Bronchial epithelial cell (primary cell): ENCODE results near the gene TH. TPM values are rescaled to one million over a fixed set of nuclear protein-coding genes. Genes with fewer than 3 reads are reported as not detected.

ENCODE experiments used
- DNase-seq: peaks from one replicate; pipeline ENCODE4 v3.0.0-alpha.2; 2010; ENCODE audit warnings: low read depth
- FAIRE-seq: peaks from 2 replicates; lab custom pipeline; 2011; peaks lifted over from hg19 to GRCh38; lab: Jason Lieb, UNC
- H3K27me3 ChIP-seq: 2 replicates; pipeline ENCODE4 v1.5.1; 2011; ENCODE audit warnings: low read length; ENCODE audit not compliant: control insufficient read depth, insufficient read depth
- H3K36me3 ChIP-seq: 2 replicates; pipeline ENCODE4 v1.5.1; 2011; ENCODE audit warnings: low read length; ENCODE audit not compliant: control insufficient read depth, insufficient read depth
- H3K4me3 ChIP-seq: 2 replicates; pipeline ENCODE4 v1.5.1; 2011; ENCODE audit warnings: mild to moderate bottlenecking, low read depth, low read length, control low read depth
- total RNA-seq: library from RNA; depleted of rRNA; stranded (reverse); fragments of >200 nt; gene quantifications from 2 replicates; pipeline ENCODE4 v1.2.1, GENCODE V29; 2014
- TF ChIP-seq, protein P1 (sequence below): IDR thresholded peaks from 2 replicates; pipeline ENCODE4 v1.5.1; 2011; ENCODE audit warnings: mild to moderate bottlenecking, moderate library complexity, low read length, control low read depth, inconsistent platforms; ENCODE audit not compliant: insufficient read depth, severe bottlenecking

TH gene
- under 0.01 and 0.13 TPM in 2 replicates for total RNA-seq

DNA sequence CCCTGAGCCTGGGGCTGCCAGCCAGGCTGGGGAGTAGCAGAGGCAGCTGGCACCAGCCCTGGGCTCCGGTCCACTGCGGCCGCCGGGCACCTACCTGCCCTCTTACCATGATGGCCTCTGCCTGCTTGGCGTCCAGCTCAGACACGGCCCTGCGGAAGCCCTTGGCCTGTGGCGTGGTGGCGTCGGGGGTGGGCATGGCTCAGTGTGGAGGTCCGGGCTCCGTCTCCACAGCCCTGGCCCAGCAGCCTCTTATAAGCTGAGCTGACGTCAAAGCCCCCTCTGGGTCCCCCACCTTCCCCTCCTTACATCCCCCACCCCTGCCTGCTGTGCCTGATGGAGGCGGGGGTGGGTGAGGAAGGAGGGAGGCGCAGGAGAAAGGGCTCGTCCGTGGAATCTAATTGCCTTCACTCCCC lies at the start of gene TH:
Gene TH (minus strand): TSS at position 225 of the 413 bp plus-strand sequence. CDS start 29 bp downstream, at position 196.
- Histone ChIP-seq H3K4me3 (no peak within 1 kb of the TSS), H3K36me3 (no peaks in the 10 kb centered on the region), H3K27me3 (no peaks in the 10 kb centered on the region)
- FAIRE-seq = no peak
- TF ChIP-seq, protein P1, sequence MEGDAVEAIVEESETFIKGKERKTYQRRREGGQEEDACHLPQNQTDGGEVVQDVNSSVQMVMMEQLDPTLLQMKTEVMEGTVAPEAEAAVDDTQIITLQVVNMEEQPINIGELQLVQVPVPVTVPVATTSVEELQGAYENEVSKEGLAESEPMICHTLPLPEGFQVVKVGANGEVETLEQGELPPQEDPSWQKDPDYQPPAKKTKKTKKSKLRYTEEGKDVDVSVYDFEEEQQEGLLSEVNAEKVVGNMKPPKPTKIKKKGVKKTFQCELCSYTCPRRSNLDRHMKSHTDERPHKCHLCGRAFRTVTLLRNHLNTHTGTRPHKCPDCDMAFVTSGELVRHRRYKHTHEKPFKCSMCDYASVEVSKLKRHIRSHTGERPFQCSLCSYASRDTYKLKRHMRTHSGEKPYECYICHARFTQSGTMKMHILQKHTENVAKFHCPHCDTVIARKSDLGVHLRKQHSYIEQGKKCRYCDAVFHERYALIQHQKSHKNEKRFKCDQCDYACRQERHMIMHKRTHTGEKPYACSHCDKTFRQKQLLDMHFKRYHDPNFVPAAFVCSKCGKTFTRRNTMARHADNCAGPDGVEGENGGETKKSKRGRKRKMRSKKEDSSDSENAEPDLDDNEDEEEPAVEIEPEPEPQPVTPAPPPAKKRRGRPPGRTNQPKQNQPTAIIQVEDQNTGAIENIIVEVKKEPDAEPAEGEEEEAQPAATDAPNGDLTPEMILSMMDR = no peak
- no peak for DNase-seq

DNA sequence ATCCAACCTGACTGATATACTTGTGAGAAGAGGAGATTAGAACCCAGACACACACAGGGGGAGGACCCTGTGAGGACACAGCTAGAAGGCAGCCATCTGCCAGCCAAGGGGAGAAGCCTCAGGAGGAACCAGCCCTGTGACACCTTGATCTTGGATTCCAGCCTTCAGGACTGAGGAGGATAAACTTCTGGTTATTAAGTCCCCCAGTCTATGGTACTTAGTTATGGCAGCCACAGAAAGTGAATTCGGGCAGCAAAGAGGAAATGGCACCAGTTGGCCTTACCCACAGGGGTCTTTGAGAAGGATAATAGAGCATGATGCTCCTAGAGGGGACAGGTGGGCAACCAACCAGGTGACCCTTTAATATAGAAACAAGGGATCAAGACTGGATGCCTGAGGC lies 49.4 kb upstream of the TH start:
- TF ChIP-seq, protein P1 = no peak
- no peak for FAIRE-seq
- no peaks in the 10 kb centered on the region for H3K36me3 ChIP-seq
- H3K27me3 ChIP-seq = peaks cover 6% of the 10 kb centered on the region
- no peak for DNase-seq
- H3K4me3 ChIP-seq = no peak overlapping the region

DNA sequence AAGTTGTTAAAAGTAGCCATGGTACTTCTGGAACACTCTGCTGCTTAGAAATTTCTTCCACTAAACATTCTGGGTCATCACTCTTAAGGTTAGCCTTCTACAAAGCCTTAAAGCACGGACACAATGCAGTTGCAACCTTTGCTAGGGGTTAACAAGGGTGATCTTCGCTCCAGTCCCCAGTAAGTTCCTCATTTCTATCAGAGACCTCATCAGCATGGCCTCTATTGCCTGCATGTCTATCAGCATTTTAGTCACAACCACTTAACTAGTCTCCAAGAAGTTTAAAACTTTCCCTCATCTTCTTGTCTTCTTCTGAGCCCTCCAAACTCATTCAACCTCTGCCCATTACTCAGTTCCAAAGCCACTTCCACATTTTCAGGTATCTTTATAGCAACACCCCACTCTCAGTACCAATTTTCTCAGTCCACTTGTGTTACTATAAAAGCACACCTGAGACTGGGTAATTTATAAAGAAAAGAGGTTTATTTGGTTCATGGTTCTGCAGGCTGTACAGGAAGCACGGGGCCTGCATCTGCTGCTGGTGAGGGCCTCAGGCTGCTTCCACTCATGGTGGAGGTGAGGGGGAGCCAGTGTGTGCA lies 48.7 kb upstream of the TH start:
- TF ChIP-seq, protein P1 = no peak
- Histone ChIP-seq H3K36me3 (no peaks in the 10 kb centered on the region), H3K4me3 (no peak overlapping the region), H3K27me3 (peaks cover 6% of the 10 kb centered on the region)
- no peak for FAIRE-seq
- DNase-seq = no peak

DNA sequence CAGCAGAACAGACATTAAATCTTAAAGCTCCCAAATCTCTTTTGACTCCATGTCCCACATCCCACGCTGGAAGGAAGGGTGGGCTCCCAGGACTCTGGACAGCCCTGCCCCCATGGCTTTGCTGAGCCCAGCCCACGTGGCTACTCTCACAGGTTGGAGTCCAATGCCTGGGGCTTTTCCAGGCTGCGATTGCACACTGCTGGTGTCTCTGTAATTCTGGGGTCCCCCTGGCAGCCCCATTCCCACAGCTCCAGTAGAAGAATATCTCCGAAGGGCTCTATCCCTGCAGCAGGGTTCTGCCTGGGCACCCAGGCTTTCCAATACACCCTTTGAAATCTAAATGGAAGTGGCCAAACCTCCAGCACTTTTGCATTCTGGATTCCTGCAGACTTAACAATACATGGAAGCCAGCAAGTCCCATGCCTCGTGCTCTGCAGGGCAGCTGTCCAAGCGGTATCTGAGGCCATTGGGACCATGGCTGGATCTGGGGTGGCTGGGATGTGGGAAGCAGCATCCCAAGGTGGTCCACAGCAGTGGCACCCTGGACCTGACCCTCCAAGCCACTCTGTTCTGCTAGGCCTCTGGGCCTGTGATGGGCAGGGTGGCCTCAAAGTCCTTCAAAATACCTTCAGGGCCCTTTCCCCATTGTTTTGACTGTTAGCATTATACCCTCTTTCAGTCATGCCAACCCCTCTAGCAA lies 47.9 kb upstream of the TH start:
- TF ChIP-seq, protein P1 = no peak
- FAIRE-seq (no peak), DNase-seq (no peak)
- no peak overlapping the region for H3K4me3 ChIP-seq
- H3K27me3 ChIP-seq = peaks cover 6% of the 10 kb centered on the region
- no peaks in the 10 kb centered on the region for H3K36me3 ChIP-seq

DNA sequence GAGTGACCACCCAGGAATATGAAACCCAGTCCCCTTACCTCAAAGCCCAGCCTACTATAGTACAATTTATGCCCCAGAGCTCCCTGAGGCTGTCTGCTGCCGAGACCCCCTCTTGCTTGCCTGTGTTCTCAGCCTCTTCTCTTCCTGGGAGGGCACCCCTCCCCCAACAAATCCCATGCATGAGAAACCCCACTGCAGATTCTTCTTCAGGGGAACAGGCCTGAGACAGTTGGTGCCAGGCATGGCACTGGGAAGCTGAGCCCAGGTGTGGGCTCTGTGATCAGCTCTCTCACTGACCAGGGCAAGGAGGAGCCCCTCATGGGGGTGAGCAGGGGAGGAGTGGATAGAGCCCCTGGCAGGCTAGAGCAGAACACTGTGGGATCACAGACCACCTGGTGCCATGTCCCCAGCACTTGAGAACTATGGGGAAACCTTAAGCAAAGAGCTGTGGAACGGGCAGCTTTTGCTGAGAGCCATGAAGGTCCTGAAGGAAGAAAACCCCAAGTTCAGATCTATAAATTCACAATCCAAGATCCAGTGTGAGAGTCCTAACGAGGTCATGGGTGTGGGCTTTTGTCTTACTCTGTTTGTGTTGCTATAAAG lies 46.5 kb upstream of the TH start:
- no peak for DNase-seq
- FAIRE-seq = no peak
- H3K36me3 ChIP-seq = no peaks in the 10 kb centered on the region
- peaks cover 6% of the 10 kb centered on the region for H3K27me3 ChIP-seq
- TF ChIP-seq, protein P1 = no peak
- no peak overlapping the region for H3K4me3 ChIP-seq
